IMR-90 (cell line): Measurements from ENCODE around the gene IGF1R. TPM values are rescaled to one million over a fixed set of nuclear protein-coding genes. Genes with fewer than 3 reads are reported as not detected.

Experiments
- ATAC-seq: fragments of 200-7000 bp; cut with Tn5 transposase; 2 replicates; pipeline ENCODE4 v1.9.1; 2020; ENCODE audit warnings: low read depth, mild to moderate bottlenecking, moderate library complexity
- BruUV-seq: library from RNA; stranded (reverse); fragments of 400-500 nt; replicated peaks from 2 replicates; lab custom pipeline; 2021; lab: Mats Ljungman, UMichigan
- CTCF ChIA-PET: fragments of 300-600 bp; formaldehyde crosslinking; extraction: SDS; loops from one replicate; lab custom pipeline; 2021; ENCODE audit warnings: antibody characterized with exemption; lab: Yijun Ruan, JAX
- POLR2A ChIA-PET: fragments of 300-600 bp; sonication (Branson Sonifier 250); formaldehyde crosslinking; loops from one replicate; lab custom pipeline; 2022; ENCODE audit warnings: antibody characterized with exemption; ENCODE audit not compliant: unreplicated experiment; lab: Charles Lee
- DNase-seq: peaks from one replicate; pipeline ENCODE4 v3.0.0; 2013
- H2AFZ ChIP-seq: replicated peaks from 2 replicates; pipeline ENCODE3; 2013; ENCODE audit warnings: low read length, mild to moderate bottlenecking; ENCODE audit not compliant: poor library complexity
- H2AK5ac ChIP-seq: 2 replicates; pipeline ENCODE4 v1.6.1; 2013; ENCODE audit warnings: low read depth, low read length, inconsistent platforms
- H2AK9ac ChIP-seq: replicated peaks from 2 replicates; pipeline ENCODE3; 2013; ENCODE audit warnings: mild to moderate bottlenecking, low read depth, low read length, moderate library complexity; ENCODE audit not compliant: poor library complexity
- H2BK120ac ChIP-seq: 2 replicates; pipeline ENCODE4 v1.6.1; 2013; ENCODE audit warnings: low read depth, low read length, inconsistent platforms
- H2BK15ac ChIP-seq: 3 replicates; pipeline ENCODE4 v1.6.1; 2013; ENCODE audit warnings: low read depth, low read length, inconsistent platforms
- H2BK20ac ChIP-seq: 2 replicates; pipeline ENCODE4 v1.6.1; 2013; ENCODE audit warnings: low read depth, mild to moderate bottlenecking, inconsistent platforms, low read length, moderate library complexity
- H2BK5ac ChIP-seq: 2 replicates; pipeline ENCODE4 v1.6.1; 2013; ENCODE audit warnings: mild to moderate bottlenecking, low read depth, low read length, inconsistent platforms; ENCODE audit not compliant: poor library complexity, severe bottlenecking
- H3K14ac ChIP-seq: replicated peaks from 2 replicates; pipeline ENCODE4 v1.6.1; 2013; ENCODE audit warnings: low read depth, low read length, inconsistent platforms
- H3K18ac ChIP-seq: 2 replicates; pipeline ENCODE4 v1.6.1; 2013; ENCODE audit warnings: low read depth, low read length, control low read depth
- H3K23ac ChIP-seq: 2 replicates; pipeline ENCODE4 v1.6.1; 2013; ENCODE audit warnings: low read depth, low read length, inconsistent platforms
- H3K27ac ChIP-seq: 2 replicates; pipeline ENCODE4 v1.5.1; 2013; ENCODE audit warnings: mild to moderate bottlenecking, control low read depth, low read length; ENCODE audit not compliant: insufficient read depth
- H3K27me3 ChIP-seq: 2 replicates; pipeline ENCODE4 v1.6.1; 2013; ENCODE audit warnings: low read length; ENCODE audit not compliant: control insufficient read depth, insufficient read depth
- H3K36me3 ChIP-seq: 2 replicates; pipeline ENCODE4 v1.6.1; 2013; ENCODE audit warnings: low read length, mixed read lengths; ENCODE audit not compliant: control insufficient read depth, insufficient read depth
- H3K4ac ChIP-seq: 2 replicates; pipeline ENCODE4 v1.6.1; 2013; ENCODE audit warnings: low read depth, low read length, inconsistent platforms
- H3K4me1 ChIP-seq: 2 replicates; pipeline ENCODE4 v1.6.1; 2013; ENCODE audit warnings: low read length, mixed read lengths; ENCODE audit not compliant: control insufficient read depth, insufficient read depth
- H3K4me2 ChIP-seq: 2 replicates; pipeline ENCODE4 v1.6.1; 2013; ENCODE audit warnings: low read depth, mild to moderate bottlenecking, control low read depth, low read length, moderate library complexity
- H3K4me3 ChIP-seq: 2 replicates; pipeline ENCODE4 v1.5.1; 2013; ENCODE audit warnings: low read depth, mild to moderate bottlenecking, control low read depth, low read length, moderate library complexity; ENCODE audit not compliant: insufficient read depth
- H3K56ac ChIP-seq: 2 replicates; pipeline ENCODE4 v1.6.1; 2013; ENCODE audit warnings: low read length, inconsistent platforms; ENCODE audit not compliant: insufficient read depth; ENCODE audit errors: extremely low read depth
- H3K79me1 ChIP-seq, 2 experiments: 2 replicates each; pipeline ENCODE4 v1.6.1; 2013; ENCODE audit warnings: low read length in 2 of 2, inconsistent platforms in 1 of 2, low read depth in 1 of 2
- H3K9ac ChIP-seq: 2 replicates; pipeline ENCODE4 v1.6.1; 2013; ENCODE audit warnings: low read depth, low read length, control low read depth
- H3K9me1 ChIP-seq: 2 replicates; pipeline ENCODE4 v1.6.1; 2013; ENCODE audit warnings: low read length, inconsistent platforms; ENCODE audit not compliant: insufficient read depth
- H3K9me3 ChIP-seq: 2 replicates; pipeline ENCODE4 v1.6.1; 2013; ENCODE audit warnings: low read length; ENCODE audit not compliant: control insufficient read depth, insufficient read depth
- H4K20me1 ChIP-seq: 2 replicates; pipeline ENCODE4 v1.6.1; 2013; ENCODE audit warnings: low read length, inconsistent platforms; ENCODE audit not compliant: insufficient read depth
- H4K5ac ChIP-seq: 2 replicates; pipeline ENCODE4 v1.6.1; 2013; ENCODE audit warnings: mild to moderate bottlenecking, low read depth, low read length, control low read depth
- H4K8ac ChIP-seq, 2 experiments: 2 replicates each; pipeline ENCODE4 v1.6.1; 2013; ENCODE audit warnings: low read depth in 2 of 2, low read length in 2 of 2, control low read depth in 1 of 2, inconsistent platforms in 1 of 2
- H4K91ac ChIP-seq: 2 replicates; pipeline ENCODE4 v1.6.1; 2013; ENCODE audit warnings: low read depth, low read length, inconsistent platforms; ENCODE audit not compliant: insufficient read depth
- BHLHE40 ChIP-seq: fragments of 150-350 bp; IDR thresholded peaks from 2 replicates; pipeline ENCODE4 v1.6.1; 2016; ENCODE audit warnings: mild to moderate bottlenecking, low read depth, low read length
- CEBPB ChIP-seq: IDR thresholded peaks from 2 replicates; pipeline ENCODE4 v1.6.1; 2012; ENCODE audit warnings: low read depth, low read length, improper control_type of control experiment
- CHD1 ChIP-seq: IDR thresholded peaks from 2 replicates; pipeline ENCODE4 v1.6.1; 2012; ENCODE audit warnings: low read depth, low read length, improper control_type of control experiment
- CTCF ChIP-seq: conservative IDR thresholded peaks from 2 replicates; pipeline ENCODE4 v1.5.1; 2012; ENCODE audit warnings: mild to moderate bottlenecking, low read depth, low read length, improper control_type of control experiment
- FOS ChIP-seq: fragments of 150-350 bp; IDR thresholded peaks from 2 replicates; pipeline ENCODE4 v1.6.1; 2016; ENCODE audit warnings: low read depth, low read length
- MAFK ChIP-seq: IDR thresholded peaks from 2 replicates; pipeline ENCODE4 v1.6.1; 2012; ENCODE audit warnings: low read depth, low read length, improper control_type of control experiment
- MAZ ChIP-seq: IDR thresholded peaks from 2 replicates; pipeline ENCODE4 v1.6.1; 2012; ENCODE audit warnings: low read depth, mild to moderate bottlenecking, low read length, improper control_type of control experiment, moderate library complexity, borderline replicate concordance
- MXI1 ChIP-seq: IDR thresholded peaks from 2 replicates; pipeline ENCODE4 v1.6.1; 2012; ENCODE audit warnings: low read depth, mild to moderate bottlenecking, low read length, moderate library complexity, borderline replicate concordance
- NFE2L2 ChIP-seq: fragments of 150-350 bp; IDR thresholded peaks from 2 replicates; pipeline ENCODE4 v1.6.1; 2016; ENCODE audit warnings: low read depth, mild to moderate bottlenecking, low read length
- POLR2A ChIP-seq: IDR thresholded peaks from 2 replicates; pipeline ENCODE4 v1.6.1; 2012; ENCODE audit warnings: mild to moderate bottlenecking, low read depth, low read length
- RAD21 ChIP-seq: IDR thresholded peaks from 2 replicates; pipeline ENCODE4 v1.6.1; 2012; ENCODE audit warnings: low read length, improper control_type of control experiment
- RCOR1 ChIP-seq: IDR thresholded peaks from 2 replicates; pipeline ENCODE4 v1.6.1; 2012; ENCODE audit warnings: mild to moderate bottlenecking, low read length, improper control_type of control experiment; ENCODE audit not compliant: insufficient replicate concordance
- RFX5 ChIP-seq: IDR thresholded peaks from 2 replicates; pipeline ENCODE4 v1.8.0; 2012; ENCODE audit warnings: low read depth, mild to moderate bottlenecking, low read length, moderate library complexity
- USF2 ChIP-seq: fragments of 150-350 bp; IDR thresholded peaks from 2 replicates; pipeline ENCODE4 v1.6.1; 2017; ENCODE audit warnings: mild to moderate bottlenecking, antibody characterized with exemption, low read length, low read depth
- WGBS, 2 experiments: methylation state at CpG; one replicate each; pipeline versions ENCODE4 v1.1.5 to v1.1.7; 2013; ENCODE audit warnings: missing lambda C conversion rate in 2 of 2; ENCODE audit not compliant: insufficient read length in 1 of 2; ENCODE audit errors: extremely low coverage in 2 of 2; 5-methylcytosine and 5-hydroxymethylcytosine counted together
- dilution Hi-C: fragments of 300-500 bp; cut with HindIII; formaldehyde crosslinking; loops from one replicate; pipeline ENCODE4 v1.14.3; 2018; ENCODE audit warnings: low sequenced_read_pairs; ENCODE audit not compliant: unreplicated experiment
- in situ Hi-C: fragments of 300-500 bp; cut with MboI; formaldehyde crosslinking; loops from 3 replicates; pipeline ENCODE4 v1.14.3; 2019; ENCODE audit warnings: low sequenced_read_pairs, inconsistent platforms, mixed read lengths
- intact Hi-C: fragments of 100-400 bp; cut with micrococcal nuclease; formaldehyde crosslinking; loops from 2 replicates; pipeline ENCODE4 v1.10.0; 2022
- polyA plus RNA-seq, 3 experiments: library from polyadenylated mRNA; depleted of rRNA; stranded (reverse); fragments of >200 nt; gene quantifications; 2 replicates each; pipeline ENCODE4 v1.2.3, GENCODE V29; 2012; ENCODE audit warnings: low replicate concordance in 1 of 3
- total RNA-seq: library from RNA; depleted of rRNA; stranded (reverse); fragments of >200 nt; gene quantifications from 2 replicates; pipeline ENCODE4 v1.2.3, GENCODE V29; 2012
- TF ChIP-seq, protein P1 (sequence below): fragments of 150-350 bp; IDR thresholded peaks from 2 replicates; pipeline ENCODE4 v1.6.1; 2016; ENCODE audit warnings: low read depth, mild to moderate bottlenecking, low read length, moderate library complexity, borderline replicate concordance

The IGF1R gene
- total and polyA plus RNA-seq, 2 of the 4 experiments (the other 2 are of a cell fraction): 24.0 to 24.9 TPM

DNA sequence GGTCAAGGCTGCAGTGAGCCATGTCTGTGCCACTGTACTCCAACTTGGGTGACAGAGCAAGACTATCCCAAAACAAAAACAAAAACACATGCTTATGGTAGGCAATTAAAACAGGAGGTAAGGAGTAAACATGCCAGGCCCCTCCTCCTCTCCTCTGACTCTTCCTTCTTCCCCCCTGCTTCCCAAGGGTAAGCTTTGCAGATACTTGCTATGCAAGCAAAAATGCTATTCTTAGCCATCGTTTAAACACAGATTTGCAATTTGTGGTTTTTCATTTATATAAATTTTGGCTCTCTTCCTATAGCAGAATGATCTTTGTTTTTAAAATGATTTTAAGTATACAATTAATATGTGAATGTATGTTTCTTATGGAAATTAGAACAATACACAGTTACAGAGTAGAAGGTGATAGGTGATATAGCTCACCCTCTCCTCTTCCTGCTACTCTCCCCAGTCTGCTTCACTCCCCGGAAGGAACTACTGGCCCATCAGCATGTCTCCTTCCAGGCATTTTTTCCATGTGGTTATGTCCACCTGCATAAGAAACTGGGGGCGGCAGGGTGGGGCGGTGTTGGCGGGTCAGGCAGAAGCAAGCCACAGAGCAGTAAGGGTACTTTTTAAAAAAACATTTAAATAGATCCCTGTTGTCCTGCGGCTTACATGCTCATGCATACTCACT is 42.1 kb downstream of the IGF1R start:
- Histone ChIP-seq H3K9me1 (peaks cover 65% of the 10 kb centered on the region), H4K20me1 (peaks cover 99% of the 10 kb centered on the region), H3K14ac (no peak overlapping the region), H3K36me3 (no peaks in the 10 kb centered on the region), H3K9me3 (no peaks in the 10 kb centered on the region), H2AK9ac (no peak overlapping the region), H4K5ac (no peak overlapping the region), H2BK15ac (no peak overlapping the region), H2AK5ac (peak overlapping the region; percentile 47), H3K56ac (no peak overlapping the region), H4K8ac (no peak overlapping the region), H3K9ac (no peak overlapping the region), H3K4me3 (no peak overlapping the region), H3K18ac (no peak overlapping the region), H3K4ac (no peak overlapping the region), H3K79me1 (peaks cover 51 to 96% of the 10 kb centered on the region in 2 experiments), H2AFZ (no peak overlapping the region), H3K27me3 (no peaks in the 10 kb centered on the region), H3K23ac (no peak overlapping the region), H2BK5ac (no peak overlapping the region), H2BK120ac (no peak overlapping the region), H4K91ac (no peak overlapping the region), H3K27ac (no peak overlapping the region; the same call in 1 of the 2 replicates), H3K4me2 (no peak overlapping the region), H2BK20ac (no peak overlapping the region), H3K4me1 (peaks cover 30% of the 10 kb centered on the region)
- ATAC-seq (peak; percentile 74), DNase-seq (peak; percentile 47)
- no TSS peak for BruUV-seq
- POLR2A ChIA-PET: interaction anchor here (0.5 kb wide), 1 partner anchor 101 kb away, joined by 4 read pairs; no protein-coding TSS in a partner anchor
- CTCF ChIA-PET: interaction anchor here (0.6 to 0.8 kb wide), 2 partner anchors 44 to 393 kb away, joined by 3 to 4 read pairs; no protein-coding TSS in a partner anchor
- intact Hi-C loops (loop anchor here (2.0 kb wide), 1 partner anchor 28 kb away; no protein-coding TSS in a partner anchor), dilution Hi-C loops (no loop called here), in situ Hi-C loops (no loop called here)
- WGBS, 2 experiments: no CpG with 5 or more reads among the region's 6 CpGs
- TF ChIP-seq RFX5 (no peak), CTCF (no peak), BHLHE40 (no peak), MAZ (no peak), POLR2A (no peak), RCOR1 (no peak), NFE2L2 (no peak), USF2 (no peak), CEBPB (no peak), CHD1 (no peak), MXI1 (no peak), FOS (no peak), RAD21 (no peak), MAFK (no peak)
- TF ChIP-seq, protein P1, sequence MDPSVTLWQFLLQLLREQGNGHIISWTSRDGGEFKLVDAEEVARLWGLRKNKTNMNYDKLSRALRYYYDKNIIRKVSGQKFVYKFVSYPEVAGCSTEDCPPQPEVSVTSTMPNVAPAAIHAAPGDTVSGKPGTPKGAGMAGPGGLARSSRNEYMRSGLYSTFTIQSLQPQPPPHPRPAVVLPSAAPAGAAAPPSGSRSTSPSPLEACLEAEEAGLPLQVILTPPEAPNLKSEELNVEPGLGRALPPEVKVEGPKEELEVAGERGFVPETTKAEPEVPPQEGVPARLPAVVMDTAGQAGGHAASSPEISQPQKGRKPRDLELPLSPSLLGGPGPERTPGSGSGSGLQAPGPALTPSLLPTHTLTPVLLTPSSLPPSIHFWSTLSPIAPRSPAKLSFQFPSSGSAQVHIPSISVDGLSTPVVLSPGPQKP: no peak
